PC-9 (cell line): ENCODE results near the gene KMT5C. TPM values are rescaled to one million over a fixed set of nuclear protein-coding genes. Genes with fewer than 3 reads are reported as not detected.

Experiments used
- BruUV-seq: library from RNA; stranded (reverse); fragments of 400-500 nt; replicated peaks from 2 replicates; lab custom pipeline; 2021; lab: Mats Ljungman, UMichigan
- CTCF ChIA-PET: fragments of 300-600 bp; sonication (Branson Sonifier 250); formaldehyde crosslinking; loops from one replicate; lab custom pipeline; 2022; ENCODE audit warnings: antibody characterized with exemption; lab: Charles Lee
- POLR2A ChIA-PET: fragments of 300-600 bp; sonication (Branson Sonifier 250); formaldehyde crosslinking; loops from one replicate; lab custom pipeline; 2022; ENCODE audit warnings: antibody characterized with exemption; ENCODE audit not compliant: unreplicated experiment; lab: Charles Lee
- DNase-seq, 2 experiments: peaks; one replicate each; pipeline versions ENCODE4 v3.0.0 to v3.0.0-alpha.2; 2015 to 2022; ENCODE audit warnings: mixed read lengths in 1 of 2
- H2AFZ ChIP-seq: fragments of 200-600 bp; sonication (generic); 2 replicates; pipeline ENCODE4 v1.8.1; 2017; ENCODE audit warnings: antibody characterized with exemption
- H3F3A ChIP-seq: fragments of 200-600 bp; sonication (generic); 2 replicates; pipeline ENCODE4 v1.8.1; 2017; ENCODE audit warnings: antibody characterized with exemption, mild to moderate bottlenecking, low read depth; ENCODE audit not compliant: insufficient read depth
- H3K27ac ChIP-seq: fragments of 200-600 bp; sonication (generic); 2 replicates; pipeline ENCODE4 v1.6.1; 2016; ENCODE audit warnings: mixed run types
- H3K27me3 ChIP-seq: fragments of 200-600 bp; sonication (generic); 2 replicates; pipeline ENCODE4 v1.6.1; 2016; ENCODE audit warnings: low read depth, mixed run types; ENCODE audit not compliant: insufficient read depth
- H3K36me3 ChIP-seq: fragments of 200-600 bp; sonication (generic); 2 replicates; pipeline ENCODE4 v1.6.1; 2016; ENCODE audit warnings: low read depth, mixed run types
- H3K4me1 ChIP-seq: fragments of 200-600 bp; sonication (generic); replicated peaks from 2 replicates; pipeline ENCODE4 v1.6.1; 2016; ENCODE audit warnings: mixed run types; ENCODE audit not compliant: insufficient read depth
- H3K4me2 ChIP-seq: fragments of 200-600 bp; sonication (generic); 2 replicates; pipeline ENCODE4 v1.6.1; 2017; ENCODE audit warnings: mixed run types
- H3K4me3 ChIP-seq: fragments of 200-600 bp; sonication (generic); 2 replicates; pipeline ENCODE4 v1.6.1; 2016; ENCODE audit warnings: mixed run types
- H3K79me2 ChIP-seq: fragments of 200-600 bp; sonication (generic); 2 replicates; pipeline ENCODE4 v1.6.1; 2017; ENCODE audit warnings: low read depth, mixed run types
- H3K9me2 ChIP-seq: fragments of 200-600 bp; sonication (generic); 2 replicates; pipeline ENCODE4 v1.8.1; 2017; ENCODE audit warnings: mild to moderate bottlenecking; ENCODE audit not compliant: insufficient read depth
- H3K9me3 ChIP-seq: fragments of 200-600 bp; sonication (generic); 2 replicates; pipeline ENCODE4 v1.8.1; 2016; ENCODE audit warnings: low read depth; ENCODE audit not compliant: insufficient read depth
- H4K20me1 ChIP-seq: fragments of 200-600 bp; sonication (generic); 2 replicates; pipeline ENCODE4 v1.8.1; 2017; ENCODE audit not compliant: insufficient read depth
- CTCF ChIP-seq: fragments of 200-600 bp; sonication (generic); conservative IDR thresholded peaks from 2 replicates; pipeline ENCODE4 v1.6.1; 2017; ENCODE audit warnings: mixed run types, antibody characterized with exemption, mild to moderate bottlenecking, moderate library complexity
- EZH2 ChIP-seq: fragments of 200-600 bp; sonication (generic); IDR thresholded peaks from 2 replicates; pipeline ENCODE4 v1.8.0; 2017; ENCODE audit warnings: antibody characterized with exemption, low read depth
- intact Hi-C: fragments of 100-400 bp; cut with micrococcal nuclease; formaldehyde crosslinking; loops from one replicate; pipeline ENCODE4 v1.10.0; 2022; ENCODE audit not compliant: unreplicated experiment
- total RNA-seq: library from RNA; stranded (reverse); gene quantifications from 2 replicates; pipeline ENCODE4 v1.2.3, GENCODE V29; 2021

The KMT5C gene
- total RNA-seq, 1 experiment from 2014 or later = 71.6 TPM

- no peaks in the 10 kb centered on the region for H3K36me3 ChIP-seq
- H3K4me2 ChIP-seq = no peak overlapping the region
- H2AFZ ChIP-seq = no peak overlapping the region
- H3F3A ChIP-seq = no peaks in the 10 kb centered on the region; the same call in 1 of the 2 replicates
- CTCF ChIA-PET = no interaction called here
- no peaks in the 10 kb centered on the region for H3K4me1 ChIP-seq
- no peak overlapping the region for H3K27ac ChIP-seq
- POLR2A ChIA-PET = no interaction called here
- intact Hi-C loops = no loop called here
- no peaks in the 10 kb centered on the region for H4K20me1 ChIP-seq
- no TSS peak for BruUV-seq
- H3K9me3 ChIP-seq = no peaks in the 10 kb centered on the region
- H3K4me3 ChIP-seq = no peak overlapping the region
- no peaks in the 10 kb centered on the region for H3K79me2 ChIP-seq
- no peaks in the 10 kb centered on the region for H3K27me3 ChIP-seq
- no peak for TF ChIP-seq CTCF
- TF ChIP-seq EZH2 = no peak
- no peak for DNase-seq
- no peaks in the 10 kb centered on the region for H3K9me2 ChIP-seq
Observed at GRCh38 chr19:55311397-55311796, 28.3 kb upstream of the KMT5C start.

GRCh38 chr19:55311797-55312196 lies 27.9 kb upstream of the KMT5C start:
- TF ChIP-seq CTCF = no peak
- TF ChIP-seq EZH2 = no peak
- Histone ChIP-seq H3K27me3 (no peaks in the 10 kb centered on the region), H3K79me2 (no peaks in the 10 kb centered on the region), H3K27ac (no peak overlapping the region), H3K9me3 (no peaks in the 10 kb centered on the region), H3K4me1 (no peaks in the 10 kb centered on the region), H3K36me3 (no peaks in the 10 kb centered on the region), H2AFZ (no peak overlapping the region), H3F3A (no peaks in the 10 kb centered on the region; the same call in 1 of the 2 replicates), H3K4me2 (no peak overlapping the region), H3K4me3 (no peak overlapping the region), H4K20me1 (no peaks in the 10 kb centered on the region), H3K9me2 (no peaks in the 10 kb centered on the region)
- BruUV-seq = no TSS peak
- POLR2A ChIA-PET = no interaction called here
- CTCF ChIA-PET = no interaction called here
- intact Hi-C loops = no loop called here
- no peak for DNase-seq

- H3K9me2 ChIP-seq = no peaks in the 10 kb centered on the region
- POLR2A ChIA-PET = interaction anchor here (0.8 kb wide), 1 partner anchor 44 kb away, joined by 10 read pairs; no protein-coding TSS in a partner anchor
- H3K36me3 ChIP-seq = no peaks in the 10 kb centered on the region
- CTCF ChIA-PET = interaction anchor here (0.7 kb wide), 1 partner anchor 149 kb away, joined by 5 read pairs; no protein-coding TSS in a partner anchor
- intact Hi-C loops = no loop called here
- no TSS peak for BruUV-seq
- no peaks in the 10 kb centered on the region for H3K9me3 ChIP-seq
- no peaks in the 10 kb centered on the region for H4K20me1 ChIP-seq
- H3K79me2 ChIP-seq = no peaks in the 10 kb centered on the region
- H3K4me1 ChIP-seq = no peaks in the 10 kb centered on the region
- H2AFZ ChIP-seq = no peak overlapping the region
- no peak overlapping the region for H3K4me2 ChIP-seq
- DNase-seq = no peak
- TF ChIP-seq EZH2 (no peak), CTCF (no peak)
- H3K4me3 ChIP-seq = no peak overlapping the region
- no peaks in the 10 kb centered on the region for H3K27me3 ChIP-seq
- H3K27ac ChIP-seq = no peak overlapping the region
- no peaks in the 10 kb centered on the region; the same call in 1 of the 2 replicates for H3F3A ChIP-seq
Observed at GRCh38 chr19:55312621-55313512, 26.8 kb upstream of the KMT5C start.
